ENCODE results near the gene THUMPD3.
A peak's percentile ranks its signal among the peaks of the same experiment; 100 is the strongest.

The THUMPD3 gene

DNA sequence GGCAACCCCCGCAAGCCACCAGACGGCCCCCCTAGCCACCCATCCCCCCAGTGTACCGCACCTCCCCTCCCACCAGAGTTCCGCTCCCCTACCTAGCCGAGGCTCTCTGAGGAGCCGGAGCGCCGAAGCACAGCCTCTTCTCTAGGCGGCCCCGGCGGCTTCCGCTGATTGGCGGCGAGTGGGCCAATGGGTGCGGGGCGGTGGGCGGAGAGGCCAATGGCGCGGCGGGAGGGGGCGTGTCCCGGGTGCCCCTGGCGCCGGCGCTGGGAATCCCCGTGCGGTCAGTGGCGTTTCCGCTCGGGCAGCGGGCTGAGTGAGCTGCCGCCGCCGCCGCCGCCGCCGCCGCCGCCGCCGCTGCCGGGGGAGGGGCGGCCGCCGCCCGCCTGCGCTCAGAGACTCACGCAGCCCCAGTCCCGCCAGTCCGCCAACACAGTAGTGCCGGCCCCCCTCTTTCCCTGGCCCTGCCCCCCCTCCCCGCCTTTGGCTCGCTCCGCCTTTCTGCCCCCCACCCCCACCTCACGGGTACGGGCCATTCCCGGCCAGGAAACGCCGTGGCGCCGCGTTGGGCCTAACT lies 34.6 kb downstream of the THUMPD3 start, which contains the start of gene SETD5:
TSS of gene SETD5 (plus strand) at position 284 of the 574 bp plus-strand sequence. CDS start 31,324 bp downstream, outside the sequence.
- POLR2A ChIA-PET: interaction anchor here (1.2 to 3.5 kb wide), 10 partner anchors 10 to 55 kb away, joined by 3 to 46 read pairs (median 10); partner anchors contain the start of gene THUMPD3
- peak; percentile 82 for DNase-seq (ENCODE audit: extremely low spot score)
- 0 out of 2 replicates have a peak, but pooled peaks have one; percentile 41 for TF ChIP-seq ARNT (IDR thresholded peaks at IDR 0.05)
- TF ChIP-seq ELF4 (IDR thresholded peaks at IDR 0.05): no peak; the same call in 1 of the 2 replicates
- CTCF ChIA-PET: interaction anchor here (0.5 kb wide), 1 partner anchor 26 kb away, joined by 4 read pairs; no protein-coding TSS in a partner anchor

DNA sequence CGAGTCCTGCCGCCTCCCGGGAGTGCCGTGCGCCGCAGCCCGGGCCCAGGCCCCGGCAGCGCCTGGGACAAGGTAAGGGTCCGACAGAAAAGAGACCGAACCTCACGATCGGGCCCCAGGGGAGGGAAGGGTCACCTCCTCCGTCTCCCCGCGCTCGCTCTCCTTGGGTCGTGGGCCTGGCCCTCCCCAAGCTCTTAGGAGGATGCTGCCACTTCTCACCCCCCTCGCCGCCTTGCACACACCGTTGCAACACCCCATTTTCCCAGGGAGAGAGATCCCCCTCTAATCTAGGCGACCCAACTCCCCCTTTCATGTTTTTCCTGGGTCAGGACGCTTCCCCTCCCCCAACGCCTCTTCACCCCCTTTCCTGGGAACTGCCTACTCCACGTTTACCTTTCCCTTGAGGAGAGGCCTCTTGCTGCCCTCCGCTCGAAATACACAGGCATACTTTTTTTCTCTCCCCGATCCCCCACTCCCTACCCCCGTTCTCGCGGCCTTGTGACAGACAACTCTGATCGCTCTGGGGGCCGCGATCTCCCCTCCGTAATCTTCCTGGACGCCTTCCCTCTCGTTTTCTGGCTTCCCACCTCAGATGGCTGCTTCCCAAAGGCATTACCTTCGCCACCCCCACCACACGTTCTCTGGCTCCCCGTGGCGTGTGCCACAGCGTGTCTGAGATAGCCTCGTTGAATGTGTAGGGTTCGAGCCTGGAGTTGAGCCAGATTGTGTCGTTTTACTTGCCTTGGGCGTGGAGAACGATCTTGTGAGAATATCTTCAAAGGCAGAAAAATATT lies 35.2 kb downstream of the THUMPD3 start:
- POLR2A ChIA-PET: interaction anchor here (1.6 to 3.5 kb wide), 7 partner anchors 9 to 35 kb away, joined by 8 to 46 read pairs (median 20); partner anchors contain the start of gene THUMPD3
- TF ChIP-seq BHLHE40 (IDR thresholded peaks at IDR 0.05; ENCODE audit: borderline replicate concordance): no peak
- TF ChIP-seq L3MBTL2 (conservative IDR thresholded peaks at IDR 0.05): peak; percentile 55
- CTCF ChIA-PET: no interaction called here
- no peak for DNase-seq (ENCODE audit: extremely low spot score)

DNA sequence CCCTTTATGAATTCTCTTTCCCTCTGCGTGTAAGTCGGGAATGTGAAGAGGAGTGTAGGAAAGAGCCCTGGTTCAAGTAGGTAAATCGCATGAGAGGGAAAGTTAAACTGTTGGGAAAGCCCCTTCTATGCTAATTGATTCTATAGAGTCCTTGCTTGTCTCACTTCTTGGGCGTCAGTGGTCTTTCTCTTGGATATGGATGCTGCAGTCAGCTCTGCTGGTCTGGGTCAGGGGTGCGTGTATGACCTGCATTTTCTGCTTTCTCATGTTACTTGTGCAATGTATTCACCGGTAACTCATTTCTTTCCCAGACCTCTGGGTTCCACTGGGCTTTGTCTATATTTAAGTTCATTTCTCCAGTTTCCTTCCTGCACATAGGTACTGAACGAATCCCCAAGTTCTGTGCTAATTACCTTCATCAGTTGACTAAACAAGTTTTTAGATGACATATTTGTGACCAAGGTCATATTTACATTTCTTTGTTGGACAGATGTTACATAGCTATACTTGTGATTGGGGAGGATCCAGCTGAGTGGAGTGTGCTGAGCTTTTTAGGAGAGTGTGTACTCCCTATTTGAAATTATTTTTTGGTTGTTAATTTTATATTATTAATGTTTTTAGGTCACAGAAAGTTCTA lies 36.0 kb downstream of the THUMPD3 start:
- CTCF ChIA-PET: interaction anchor here (0.8 kb wide), 1 partner anchor 36 kb away, joined by 3 read pairs; the partner anchor contains the start of gene THUMPD3
- POLR2A ChIA-PET: interaction anchor here (0.9 to 2.6 kb wide), 3 partner anchors 11 to 36 kb away, joined by 3 to 21 read pairs (median 3); partner anchors contain the start of gene THUMPD3
- no peak for TF ChIP-seq SP1 (IDR thresholded peaks at IDR 0.05)
- TF ChIP-seq BHLHE40 (IDR thresholded peaks at IDR 0.05; ENCODE audit: borderline replicate concordance): no peak
- no peak for TF ChIP-seq ELF4 (IDR thresholded peaks at IDR 0.05)
- TF ChIP-seq FOXA1 (IDR thresholded peaks at IDR 0.05): no peak
- no peak for TF ChIP-seq LEF1 (IDR thresholded peaks at IDR 0.05; ENCODE audit: borderline replicate concordance)
- TF ChIP-seq FOXK2 (IDR thresholded peaks at IDR 0.05): no peak
- TF ChIP-seq, protein P1, sequence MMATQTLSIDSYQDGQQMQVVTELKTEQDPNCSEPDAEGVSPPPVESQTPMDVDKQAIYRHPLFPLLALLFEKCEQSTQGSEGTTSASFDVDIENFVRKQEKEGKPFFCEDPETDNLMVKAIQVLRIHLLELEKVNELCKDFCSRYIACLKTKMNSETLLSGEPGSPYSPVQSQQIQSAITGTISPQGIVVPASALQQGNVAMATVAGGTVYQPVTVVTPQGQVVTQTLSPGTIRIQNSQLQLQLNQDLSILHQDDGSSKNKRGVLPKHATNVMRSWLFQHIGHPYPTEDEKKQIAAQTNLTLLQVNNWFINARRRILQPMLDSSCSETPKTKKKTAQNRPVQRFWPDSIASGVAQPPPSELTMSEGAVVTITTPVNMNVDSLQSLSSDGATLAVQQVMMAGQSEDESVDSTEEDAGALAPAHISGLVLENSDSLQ (IDR thresholded peaks at IDR 0.05): no peak
- no peak for TF ChIP-seq SUZ12 (IDR thresholded peaks at IDR 0.05)
- TF ChIP-seq ARNT (IDR thresholded peaks at IDR 0.05): no peak
- TF ChIP-seq NFRKB (IDR thresholded peaks at IDR 0.05): no peak
- no peak for TF ChIP-seq CTBP1 (IDR thresholded peaks at IDR 0.05; ENCODE audit: borderline replicate concordance)
- no peak for TF ChIP-seq TARDBP (IDR thresholded peaks at IDR 0.05)
- no peak for TF ChIP-seq HDGF (IDR thresholded peaks at IDR 0.05; ENCODE audit: borderline replicate concordance)
- TF ChIP-seq ZNF384 (IDR thresholded peaks at IDR 0.05): no peak
- no peak for TF ChIP-seq FOXM1 (IDR thresholded peaks at IDR 0.05; ENCODE audit: borderline replicate concordance)
- no peak for TF ChIP-seq L3MBTL2 (conservative IDR thresholded peaks at IDR 0.05)
- no peak for DNase-seq (ENCODE audit: extremely low spot score)

DNA sequence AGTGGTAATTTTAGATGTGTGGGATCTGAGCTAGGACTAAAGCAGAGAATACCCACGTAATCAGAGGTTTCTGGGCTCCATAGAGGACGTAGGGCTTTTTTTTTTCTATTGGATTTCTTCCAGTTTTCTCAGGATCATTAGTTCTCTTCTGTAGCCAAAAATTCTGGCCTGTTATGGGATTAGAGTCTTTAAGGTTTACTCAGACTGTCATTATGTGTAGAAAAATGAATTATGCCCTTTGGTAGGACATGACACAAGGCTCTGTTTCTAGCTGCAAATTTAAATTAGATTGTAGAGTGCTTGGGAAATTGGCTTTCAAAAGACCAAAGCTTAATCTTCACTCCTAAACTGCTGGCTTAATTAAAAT lies 36.5 kb downstream of the THUMPD3 start:
- CTCF ChIA-PET: interaction anchor here (0.8 kb wide), 1 partner anchor 37 kb away, joined by 3 read pairs; the partner anchor contains the start of gene THUMPD3
- no peak for DNase-seq (ENCODE audit: extremely low spot score)
- POLR2A ChIA-PET: interaction anchor here (0.5 to 2.6 kb wide), 4 partner anchors 11 to 53 kb away, joined by 3 to 21 read pairs (median 3); partner anchors contain the start of gene THUMPD3
- TF ChIP-seq, protein P1 (IDR thresholded peaks at IDR 0.05): peak; percentile 31
- TF ChIP-seq L3MBTL2 (conservative IDR thresholded peaks at IDR 0.05) (no peak), SUZ12 (IDR thresholded peaks at IDR 0.05) (no peak), BHLHE40 (IDR thresholded peaks at IDR 0.05; ENCODE audit: borderline replicate concordance) (no peak)

DNA sequence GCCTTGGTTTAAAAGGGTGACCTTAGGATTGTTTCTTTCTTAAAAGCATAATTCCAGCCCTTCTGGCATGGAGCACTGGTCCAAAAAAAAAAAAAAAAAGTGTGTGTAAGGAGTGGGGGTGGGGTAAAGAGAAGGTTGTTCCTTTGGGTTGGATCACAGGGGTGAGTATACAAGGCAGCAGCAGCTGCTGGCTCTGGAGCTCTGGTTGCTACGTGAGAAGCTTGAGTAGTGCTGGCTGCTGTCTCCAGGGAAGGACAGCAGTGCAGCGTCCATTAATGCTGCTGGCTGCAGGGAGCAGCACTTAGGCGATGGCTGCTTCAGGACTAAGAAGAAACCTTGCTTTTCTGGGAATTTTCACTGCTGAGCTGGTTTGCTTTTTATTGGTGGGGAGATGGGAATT lies 36.9 kb downstream of the THUMPD3 start:
- peak; percentile 54 for DNase-seq (ENCODE audit: extremely low spot score)
- ChIA-PET CTCF (no interaction called here), POLR2A (interaction anchor here (0.5 to 2.6 kb wide), 4 partner anchors 10 to 54 kb away, joined by 3 to 21 read pairs (median 3); partner anchors contain the start of gene THUMPD3)
- TF ChIP-seq FOXA1 (IDR thresholded peaks at IDR 0.05) (no peak), SP1 (IDR thresholded peaks at IDR 0.05) (no peak), ARNT (IDR thresholded peaks at IDR 0.05) (no peak), LEF1 (IDR thresholded peaks at IDR 0.05; ENCODE audit: borderline replicate concordance) (no peak), ZNF384 (IDR thresholded peaks at IDR 0.05) (peak; percentile 98)
- TF ChIP-seq, protein P1 (IDR thresholded peaks at IDR 0.05): no peak

DNA sequence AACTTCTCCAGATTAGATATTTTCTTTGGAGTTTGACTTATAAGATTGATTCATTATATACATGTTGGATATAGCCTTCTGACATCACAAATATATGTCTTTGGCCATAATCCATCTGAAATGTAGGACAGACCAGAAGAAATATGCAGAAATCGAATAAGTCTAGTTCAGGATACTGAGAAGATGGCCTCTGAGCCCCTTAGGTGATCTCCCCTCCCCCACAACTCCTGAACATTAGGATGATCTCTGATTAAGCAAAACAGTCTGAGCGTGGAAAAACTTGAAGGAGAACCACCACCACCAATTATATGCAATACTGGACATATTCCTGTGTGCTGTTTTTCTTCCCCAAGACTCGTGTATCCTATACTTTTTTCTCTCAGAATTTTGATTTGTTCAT lies 37.8 kb downstream of the THUMPD3 start:
- no peak for DNase-seq (ENCODE audit: extremely low spot score)

More for the DNA sequence above, 37.8 kb downstream of the THUMPD3 start:
- no peak for TF ChIP-seq ZNF384 (IDR thresholded peaks at IDR 0.05)
- no peak for TF ChIP-seq ELF4 (IDR thresholded peaks at IDR 0.05)
- CTCF ChIA-PET: interaction anchor here (0.7 kb wide), 1 partner anchor 406 kb away, joined by 3 read pairs; no protein-coding TSS in a partner anchor
- POLR2A ChIA-PET: interaction anchor here (2.6 kb wide), 1 partner anchor 38 kb away, joined by 21 read pairs; the partner anchor contains the start of gene THUMPD3
